ENCODE data around the gene FHAD1. TPM values are rescaled to one million over a fixed set of nuclear protein-coding genes. Genes with fewer than 3 reads are reported as not detected.

The FHAD1 gene
- total and polyA plus RNA-seq, 9 of the 15 experiments (the other 6 are each of a cell fraction or from before 2014, with no cell fraction given) = 0.32 to 2.1 (median 1.5) TPM; not detected in 1

DNA sequence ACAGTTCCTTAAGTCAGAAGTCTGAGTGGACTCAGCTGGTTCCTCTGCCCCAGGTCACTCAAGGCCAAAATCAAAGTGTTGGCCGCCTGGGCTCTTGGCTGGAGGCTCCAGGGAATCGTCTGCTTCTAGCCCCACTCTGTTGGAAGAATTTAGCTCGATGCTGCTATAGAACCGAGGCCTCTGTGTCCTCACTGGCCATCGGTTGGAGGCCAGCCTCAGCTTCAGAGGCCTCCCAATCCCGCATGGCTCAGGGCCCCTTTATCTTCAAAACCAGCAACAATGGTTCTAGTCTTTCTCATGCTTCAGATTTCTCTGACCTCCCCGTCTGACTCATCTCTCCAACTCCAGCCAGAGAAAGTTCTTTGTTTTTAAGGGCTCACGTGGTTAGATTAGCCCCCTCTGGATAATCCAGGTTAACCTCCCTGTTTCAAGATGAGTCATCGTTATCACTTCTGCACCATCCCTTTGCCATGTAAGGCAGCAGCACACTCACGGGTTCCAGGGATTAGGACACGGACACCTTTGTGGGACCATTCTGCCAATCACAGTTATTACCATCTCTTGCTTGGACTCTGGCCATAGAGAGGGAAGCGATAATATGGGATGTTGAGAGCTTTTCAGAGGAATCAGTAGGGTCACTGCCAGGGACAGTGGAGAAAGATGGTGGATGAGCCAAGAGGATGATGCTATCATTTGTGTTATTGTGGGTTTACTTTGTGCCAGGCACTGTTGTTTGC is 13.6 kb downstream of the FHAD1 start (continued):
- no peak; a peak in 2 of 4 replicates for TF ChIP-seq HDAC1 (IDR thresholded peaks at IDR 0.05)
- no peak for TF ChIP-seq HEY1 (CRISPR knock-in tag; IDR thresholded peaks at IDR 0.05; ENCODE audit: borderline replicate concordance)
- no peak for TF ChIP-seq HNRNPH1 (optimal IDR thresholded peaks at IDR 0.05; ENCODE audit: low read depth, low read length)
- no peak for TF ChIP-seq RFX5 (IDR thresholded peaks at IDR 0.05; ENCODE audit: low read depth, low read length)
- TF ChIP-seq, protein P1, sequence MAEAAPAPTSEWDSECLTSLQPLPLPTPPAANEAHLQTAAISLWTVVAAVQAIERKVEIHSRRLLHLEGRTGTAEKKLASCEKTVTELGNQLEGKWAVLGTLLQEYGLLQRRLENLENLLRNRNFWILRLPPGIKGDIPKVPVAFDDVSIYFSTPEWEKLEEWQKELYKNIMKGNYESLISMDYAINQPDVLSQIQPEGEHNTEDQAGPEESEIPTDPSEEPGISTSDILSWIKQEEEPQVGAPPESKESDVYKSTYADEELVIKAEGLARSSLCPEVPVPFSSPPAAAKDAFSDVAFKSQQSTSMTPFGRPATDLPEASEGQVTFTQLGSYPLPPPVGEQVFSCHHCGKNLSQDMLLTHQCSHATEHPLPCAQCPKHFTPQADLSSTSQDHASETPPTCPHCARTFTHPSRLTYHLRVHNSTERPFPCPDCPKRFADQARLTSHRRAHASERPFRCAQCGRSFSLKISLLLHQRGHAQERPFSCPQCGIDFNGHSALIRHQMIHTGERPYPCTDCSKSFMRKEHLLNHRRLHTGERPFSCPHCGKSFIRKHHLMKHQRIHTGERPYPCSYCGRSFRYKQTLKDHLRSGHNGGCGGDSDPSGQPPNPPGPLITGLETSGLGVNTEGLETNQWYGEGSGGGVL (CRISPR knock-in tag; IDR thresholded peaks at IDR 0.05) = no peak
- TF ChIP-seq SMAD1 (IDR thresholded peaks at IDR 0.05; ENCODE audit: low read depth, low read length, partially characterized antibody) = no peak
- TF ChIP-seq, protein P2, sequence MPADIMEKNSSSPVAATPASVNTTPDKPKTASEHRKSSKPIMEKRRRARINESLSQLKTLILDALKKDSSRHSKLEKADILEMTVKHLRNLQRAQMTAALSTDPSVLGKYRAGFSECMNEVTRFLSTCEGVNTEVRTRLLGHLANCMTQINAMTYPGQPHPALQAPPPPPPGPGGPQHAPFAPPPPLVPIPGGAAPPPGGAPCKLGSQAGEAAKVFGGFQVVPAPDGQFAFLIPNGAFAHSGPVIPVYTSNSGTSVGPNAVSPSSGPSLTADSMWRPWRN (IDR thresholded peaks at IDR 0.05; ENCODE audit: low read depth) = no peak
- no peak for TF ChIP-seq HDGF (IDR thresholded peaks at IDR 0.05)
- TF ChIP-seq RBM17 (IDR thresholded peaks at IDR 0.05; ENCODE audit: borderline replicate concordance, low read depth, low read length) = no peak
- TF ChIP-seq, protein P3, sequence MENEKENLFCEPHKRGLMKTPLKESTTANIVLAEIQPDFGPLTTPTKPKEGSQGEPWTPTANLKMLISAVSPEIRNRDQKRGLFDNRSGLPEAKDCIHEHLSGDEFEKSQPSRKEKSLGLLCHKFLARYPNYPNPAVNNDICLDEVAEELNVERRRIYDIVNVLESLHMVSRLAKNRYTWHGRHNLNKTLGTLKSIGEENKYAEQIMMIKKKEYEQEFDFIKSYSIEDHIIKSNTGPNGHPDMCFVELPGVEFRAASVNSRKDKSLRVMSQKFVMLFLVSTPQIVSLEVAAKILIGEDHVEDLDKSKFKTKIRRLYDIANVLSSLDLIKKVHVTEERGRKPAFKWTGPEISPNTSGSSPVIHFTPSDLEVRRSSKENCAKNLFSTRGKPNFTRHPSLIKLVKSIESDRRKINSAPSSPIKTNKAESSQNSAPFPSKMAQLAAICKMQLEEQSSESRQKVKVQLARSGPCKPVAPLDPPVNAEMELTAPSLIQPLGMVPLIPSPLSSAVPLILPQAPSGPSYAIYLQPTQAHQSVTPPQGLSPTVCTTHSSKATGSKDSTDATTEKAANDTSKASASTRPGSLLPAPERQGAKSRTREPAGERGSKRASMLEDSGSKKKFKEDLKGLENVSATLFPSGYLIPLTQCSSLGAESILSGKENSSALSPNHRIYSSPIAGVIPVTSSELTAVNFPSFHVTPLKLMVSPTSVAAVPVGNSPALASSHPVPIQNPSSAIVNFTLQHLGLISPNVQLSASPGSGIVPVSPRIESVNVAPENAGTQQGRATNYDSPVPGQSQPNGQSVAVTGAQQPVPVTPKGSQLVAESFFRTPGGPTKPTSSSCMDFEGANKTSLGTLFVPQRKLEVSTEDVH (IDR thresholded peaks at IDR 0.05; ENCODE audit: low read depth, partially characterized antibody) = peak; percentile 17
- no peak for TF ChIP-seq TAF1 (IDR thresholded peaks at IDR 0.05; ENCODE audit: control insufficient read depth, extremely low read depth, insufficient read depth, low read length, severe bottlenecking)
- no peak for TF ChIP-seq CBX3 (IDR thresholded peaks at IDR 0.05; ENCODE audit: borderline replicate concordance in 1 of 2, low read length in 2 of 2)
- peak; percentile 84; the same call in 1 of the 2 replicates for TF ChIP-seq LCOR (CRISPR knock-in tag; IDR thresholded peaks at IDR 0.05)
- TF ChIP-seq, protein P4, sequence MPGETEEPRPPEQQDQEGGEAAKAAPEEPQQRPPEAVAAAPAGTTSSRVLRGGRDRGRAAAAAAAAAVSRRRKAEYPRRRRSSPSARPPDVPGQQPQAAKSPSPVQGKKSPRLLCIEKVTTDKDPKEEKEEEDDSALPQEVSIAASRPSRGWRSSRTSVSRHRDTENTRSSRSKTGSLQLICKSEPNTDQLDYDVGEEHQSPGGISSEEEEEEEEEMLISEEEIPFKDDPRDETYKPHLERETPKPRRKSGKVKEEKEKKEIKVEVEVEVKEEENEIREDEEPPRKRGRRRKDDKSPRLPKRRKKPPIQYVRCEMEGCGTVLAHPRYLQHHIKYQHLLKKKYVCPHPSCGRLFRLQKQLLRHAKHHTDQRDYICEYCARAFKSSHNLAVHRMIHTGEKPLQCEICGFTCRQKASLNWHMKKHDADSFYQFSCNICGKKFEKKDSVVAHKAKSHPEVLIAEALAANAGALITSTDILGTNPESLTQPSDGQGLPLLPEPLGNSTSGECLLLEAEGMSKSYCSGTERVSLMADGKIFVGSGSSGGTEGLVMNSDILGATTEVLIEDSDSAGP (CRISPR knock-in tag; IDR thresholded peaks at IDR 0.05) = no peak
- TF ChIP-seq, protein P5, sequence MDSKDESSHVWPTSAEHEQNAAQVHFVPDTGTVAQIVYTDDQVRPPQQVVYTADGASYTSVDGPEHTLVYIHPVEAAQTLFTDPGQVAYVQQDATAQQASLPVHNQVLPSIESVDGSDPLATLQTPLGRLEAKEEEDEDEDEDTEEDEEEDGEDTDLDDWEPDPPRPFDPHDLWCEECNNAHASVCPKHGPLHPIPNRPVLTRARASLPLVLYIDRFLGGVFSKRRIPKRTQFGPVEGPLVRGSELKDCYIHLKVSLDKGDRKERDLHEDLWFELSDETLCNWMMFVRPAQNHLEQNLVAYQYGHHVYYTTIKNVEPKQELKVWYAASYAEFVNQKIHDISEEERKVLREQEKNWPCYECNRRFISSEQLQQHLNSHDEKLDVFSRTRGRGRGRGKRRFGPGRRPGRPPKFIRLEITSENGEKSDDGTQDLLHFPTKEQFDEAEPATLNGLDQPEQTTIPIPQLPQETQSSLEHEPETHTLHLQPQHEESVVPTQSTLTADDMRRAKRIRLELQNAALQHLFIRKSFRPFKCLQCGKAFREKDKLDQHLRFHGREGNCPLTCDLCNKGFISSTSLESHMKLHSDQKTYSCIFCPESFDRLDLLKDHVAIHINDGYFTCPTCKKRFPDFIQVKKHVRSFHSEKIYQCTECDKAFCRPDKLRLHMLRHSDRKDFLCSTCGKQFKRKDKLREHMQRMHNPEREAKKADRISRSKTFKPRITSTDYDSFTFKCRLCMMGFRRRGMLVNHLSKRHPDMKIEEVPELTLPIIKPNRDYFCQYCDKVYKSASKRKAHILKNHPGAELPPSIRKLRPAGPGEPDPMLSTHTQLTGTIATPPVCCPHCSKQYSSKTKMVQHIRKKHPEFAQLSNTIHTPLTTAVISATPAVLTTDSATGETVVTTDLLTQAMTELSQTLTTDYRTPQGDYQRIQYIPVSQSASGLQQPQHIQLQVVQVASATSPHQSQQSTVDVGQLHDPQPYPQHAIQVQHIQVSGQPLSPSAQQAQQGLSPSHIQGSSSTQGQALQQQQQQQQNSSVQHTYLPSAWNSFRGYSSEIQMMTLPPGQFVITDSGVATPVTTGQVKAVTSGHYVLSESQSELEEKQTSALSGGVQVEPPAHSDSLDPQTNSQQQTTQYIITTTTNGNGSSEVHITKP (IDR thresholded peaks at IDR 0.05; ENCODE audit: partially characterized antibody) = no peak
- TF ChIP-seq SP1 (CRISPR knock-in tag; IDR thresholded peaks at IDR 0.05) = peak; percentile 39; the same call in 1 of the 2 replicates

Data from K562 (cell line).